HG03457 (cell line): ENCODE measurements around the gene IL31RA.
"Not testable (repeated sequence)": the region's sequence is repeated elsewhere in the genome, so short reads cannot be mapped to it uniquely, and the experiment has no call there.

Experiments used
- ATAC-seq: cut with Tn5 transposase; IDR thresholded peaks from one replicate; pipeline ENCODE4 v1.9.1; 2021; ENCODE audit warnings: moderate number of reproducible peaks; ENCODE audit not compliant: unreplicated experiment

Gene IL31RA

GRCh38 chr5:55923865-55924500 lies 72.8 kb downstream of the IL31RA start:
- ATAC-seq: no peak

DNA sequence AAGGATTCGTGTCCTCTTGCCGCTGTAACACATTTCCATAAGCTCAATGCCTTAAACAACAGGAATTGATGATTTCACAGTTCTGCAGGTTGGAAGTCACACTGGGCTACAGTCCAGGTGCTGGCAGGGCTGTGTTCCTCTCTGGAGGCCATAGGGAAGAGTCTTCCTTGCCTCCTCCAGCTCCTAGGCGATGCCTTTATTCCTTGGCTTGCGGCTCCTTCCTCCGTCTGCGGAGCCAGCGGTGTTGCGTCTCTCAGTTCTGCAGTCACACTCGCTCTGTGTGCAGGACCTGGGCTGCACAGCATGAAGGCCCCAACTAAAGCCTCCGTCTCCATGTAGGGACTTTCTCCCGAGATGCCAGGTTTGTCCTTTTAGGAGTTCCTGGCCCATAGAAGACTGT lies 73.6 kb downstream of the IL31RA start:
- ATAC-seq: no peak

DNA sequence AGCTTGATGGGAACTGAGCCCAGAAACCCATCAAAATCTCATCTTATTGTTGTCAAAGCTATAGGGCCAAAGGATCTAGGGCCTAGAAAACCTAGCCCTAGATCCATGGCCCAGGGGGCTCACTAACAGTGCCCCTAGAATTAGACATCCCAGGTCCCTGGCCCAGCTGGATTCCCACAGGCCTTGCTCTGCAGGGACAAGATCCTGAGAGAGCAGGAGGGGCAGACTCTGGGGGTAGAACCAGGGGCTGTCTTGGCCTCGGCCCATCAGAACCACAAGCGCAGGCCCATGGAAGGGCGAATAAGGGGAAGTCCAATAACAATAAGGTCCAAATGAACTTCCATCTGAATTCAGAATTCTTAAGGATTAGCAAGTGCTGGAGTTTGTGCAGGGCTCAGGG lies 74.0 kb downstream of the IL31RA start:
- ATAC-seq: no peak

- no peak for ATAC-seq
Observed at GRCh38 chr5:55925712-55926111, 74.6 kb downstream of the IL31RA start.

- no peak for ATAC-seq
Observed at GRCh38 chr5:55926476-55926875, 75.3 kb downstream of the IL31RA start.

- ATAC-seq: no peak
Observed at GRCh38 chr5:55927861-55928655, 76.9 kb downstream of the IL31RA start.

DNA sequence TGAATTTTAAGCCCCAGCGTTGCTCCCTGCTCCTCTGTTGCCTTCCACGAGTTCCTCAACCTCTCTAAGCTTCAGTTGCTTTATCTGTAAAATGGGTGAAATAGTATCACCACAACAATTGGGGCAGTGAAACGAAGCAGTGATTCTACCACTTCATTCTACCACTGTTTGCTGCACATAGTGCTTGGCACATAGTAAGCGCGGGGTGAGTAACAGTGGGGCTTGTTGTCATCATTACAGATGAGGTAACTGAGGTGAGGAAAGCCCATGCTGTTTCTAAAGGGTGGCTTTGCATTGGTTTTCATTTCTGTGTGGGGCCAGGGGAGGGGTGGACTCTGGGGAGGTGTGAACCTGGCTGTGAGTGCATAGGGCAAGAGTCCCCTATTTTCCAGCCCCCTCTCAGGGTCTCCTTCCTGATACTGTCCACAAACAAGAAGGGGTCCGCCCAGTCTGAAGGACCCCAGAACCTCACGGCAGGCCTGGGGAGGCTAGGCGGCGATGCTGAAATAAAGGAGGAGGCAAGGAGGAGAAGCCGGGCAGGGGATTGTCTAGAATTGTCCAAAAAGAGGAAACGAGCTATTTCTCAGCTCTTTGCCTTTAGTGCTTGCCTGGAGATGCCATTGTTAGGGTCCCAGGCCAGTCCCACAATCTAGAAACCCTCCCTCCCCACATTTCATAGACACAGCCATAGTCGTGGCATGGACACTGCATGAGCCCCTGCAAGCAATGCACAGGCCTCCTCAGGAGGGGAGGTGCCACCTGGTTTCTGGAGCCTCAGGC lies 78.1 kb downstream of the IL31RA start:
- no peak for ATAC-seq

GRCh38 chr5:55932700-55933099 lies 81.5 kb downstream of the IL31RA start:
- no peak for ATAC-seq

- no peak for ATAC-seq
Observed at GRCh38 chr5:55933377-55934114, 82.4 kb downstream of the IL31RA start.

- no peak for ATAC-seq
Observed at GRCh38 chr5:55934115-55934613, 83.0 kb downstream of the IL31RA start.

GRCh38 chr5:55934720-55935119 lies 83.6 kb downstream of the IL31RA start:
- no peak for ATAC-seq

DNA sequence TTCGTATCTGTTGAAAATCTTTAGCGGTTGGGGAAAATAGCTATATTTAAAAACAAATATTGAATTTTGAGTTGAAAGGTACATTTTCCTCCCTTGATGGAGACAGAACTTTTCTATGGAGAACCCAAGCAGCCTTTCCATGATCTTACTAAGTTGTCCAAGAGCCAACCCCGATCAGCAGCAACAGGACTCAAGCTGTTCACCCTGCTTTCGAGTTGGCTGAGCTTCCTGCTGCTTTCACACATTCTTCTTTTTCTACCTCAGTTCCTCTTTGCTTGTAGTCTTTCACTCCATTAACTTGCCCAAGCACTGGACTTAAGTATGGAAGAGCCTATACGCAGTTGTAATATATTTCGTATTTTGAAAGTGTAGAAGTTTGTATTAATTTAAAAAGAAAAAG lies 84.2 kb downstream of the IL31RA start:
- no peak for ATAC-seq

DNA sequence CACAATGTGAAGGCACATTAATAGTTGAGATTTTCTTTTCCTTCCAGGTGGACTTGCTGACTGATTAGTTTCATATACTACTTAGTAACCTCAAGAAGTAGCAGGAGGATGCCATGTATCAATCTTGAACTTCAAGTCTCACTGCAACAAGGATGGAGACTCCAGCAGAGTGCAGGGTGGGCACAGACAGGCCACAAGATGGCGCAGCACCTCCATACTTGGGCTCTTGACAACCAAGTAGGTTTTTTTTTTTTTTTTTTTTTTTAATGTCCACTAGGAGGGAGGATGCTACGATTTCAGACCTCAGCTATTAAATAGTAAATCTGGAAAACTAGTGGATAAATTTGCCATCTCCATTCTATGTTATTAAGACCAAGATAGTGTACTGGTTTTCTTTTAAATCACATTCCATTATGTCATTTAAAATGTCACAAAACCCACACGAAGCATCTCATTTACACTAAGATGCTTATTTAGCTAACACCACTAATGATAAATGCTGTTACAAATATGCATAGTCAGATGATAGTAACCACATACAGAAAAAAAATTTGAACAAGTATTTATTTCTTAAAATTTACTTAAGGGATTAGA lies 85.0 kb downstream of the IL31RA start:
- ATAC-seq: no peak

DNA sequence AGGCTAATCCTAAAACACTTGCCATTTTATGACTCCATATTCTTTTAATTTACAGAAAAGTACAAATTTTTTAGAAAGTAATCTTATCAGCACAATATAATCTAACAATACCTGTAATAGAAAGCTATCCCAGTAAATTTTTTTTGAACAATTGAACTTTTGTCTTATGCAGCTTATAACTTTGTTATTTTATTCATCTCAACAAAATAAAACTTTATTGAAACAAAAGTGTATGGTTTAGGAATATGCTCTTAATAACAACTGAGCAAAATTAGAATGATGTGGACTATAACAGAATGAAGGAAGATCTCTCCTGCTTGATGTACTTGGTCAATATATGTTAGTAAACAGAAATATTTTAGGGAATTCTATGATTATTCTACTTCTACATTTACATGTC lies 86.4 kb downstream of the IL31RA start:
- not testable (repeated sequence) for ATAC-seq

- ATAC-seq: not testable (repeated sequence)
Observed at GRCh38 chr5:55941154-55941553, 90.0 kb downstream of the IL31RA start.

DNA sequence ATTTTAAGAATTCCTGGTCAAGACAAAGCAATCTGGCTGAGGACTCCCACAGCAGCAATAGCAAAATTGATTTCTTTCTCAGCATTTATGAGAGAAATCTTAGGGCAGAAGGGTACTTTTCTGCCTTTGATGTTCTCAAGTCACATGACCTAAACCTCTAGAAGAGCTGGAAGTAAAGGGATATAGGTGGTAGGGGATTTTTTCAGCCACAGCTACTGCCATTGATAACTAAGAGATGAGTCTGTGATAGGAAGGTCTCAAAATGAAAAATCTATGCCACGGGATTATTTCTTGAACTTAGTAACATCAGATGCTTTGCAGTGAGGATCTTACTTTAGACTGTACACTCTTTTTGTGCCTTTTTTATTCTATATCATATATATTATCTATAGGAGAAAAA lies 108.1 kb downstream of the IL31RA start:
- ATAC-seq: no peak

GRCh38 chr5:55960779-55961178 lies 109.6 kb downstream of the IL31RA start:
- ATAC-seq: no peak

GRCh38 chr5:55965525-55965924 lies 114.4 kb downstream of the IL31RA start:
- ATAC-seq: no peak

GRCh38 chr5:55966284-55966683 lies 115.1 kb downstream of the IL31RA start:
- no peak for ATAC-seq

GRCh38 chr5:55969956-55970355 lies 118.8 kb downstream of the IL31RA start:
- no peak for ATAC-seq
